ENCODE measurements around the gene SH3BP4. TPM values are rescaled to one million over a fixed set of nuclear protein-coding genes. Genes with fewer than 3 reads are reported as not detected.
A peak's percentile ranks its signal among the peaks of the same experiment; 100 is the strongest.

Gene SH3BP4
- total RNA-seq, 1 donor from 2014 or later = 45.7 TPM

DNA sequence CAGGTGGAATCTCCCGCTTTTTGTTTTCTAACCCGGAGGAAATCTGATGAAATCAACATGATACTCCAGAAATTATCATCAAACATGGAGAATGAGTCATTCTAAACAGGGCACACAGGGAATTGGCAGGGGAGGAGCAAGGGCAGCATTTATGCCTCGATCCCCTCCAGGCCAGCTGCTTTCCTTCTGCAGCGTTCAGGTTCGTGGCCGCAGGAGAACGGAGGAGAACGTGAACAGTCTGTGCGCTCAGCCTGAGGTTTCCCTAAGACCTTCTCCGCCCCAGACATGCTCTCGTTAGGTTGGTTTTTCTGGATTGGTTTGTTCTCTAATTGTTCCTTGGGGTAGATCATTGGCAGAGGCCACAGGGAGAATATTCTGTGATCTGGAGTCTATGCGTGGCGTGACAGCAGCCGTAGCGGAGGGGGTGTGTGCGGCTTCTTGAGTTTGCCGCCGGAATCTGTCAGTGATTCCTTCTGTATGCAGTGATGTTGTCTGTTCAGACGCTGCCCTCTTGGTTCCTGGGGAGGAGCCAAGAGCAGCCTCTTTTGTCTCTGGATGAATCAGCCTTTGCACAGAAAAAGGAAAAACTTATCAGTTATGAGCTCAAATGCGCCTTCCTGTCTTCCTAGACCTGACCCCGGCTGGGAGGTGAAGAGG is 75.9 kb downstream of the SH3BP4 start:
- Mint-ChIP-seq H3K27ac (peak overlapping the region; percentile 69), H3K9me3 (ENCODE audit: low read depth) (no peaks in the 10 kb centered on the region), H3K36me3 (ENCODE audit: insufficient read depth) (peaks cover 8% of the 10 kb centered on the region), H3K4me1 (ENCODE audit: low read depth) (peaks cover 37% of the 10 kb centered on the region), H3K27me3 (no peaks in the 10 kb centered on the region), H3K4me3 (ENCODE audit: low read depth) (no peak overlapping the region)
- TF ChIP-seq CTCF (IDR thresholded peaks at IDR 0.05; ENCODE audit: unreplicated experiment) = no peak
- DNase-seq (ENCODE audit: low spot score, unreplicated experiment) = no peak

- Mint-ChIP-seq H3K9me3 (ENCODE audit: low read depth) (no peaks in the 10 kb centered on the region), H3K27me3 (no peaks in the 10 kb centered on the region), H3K4me1 (ENCODE audit: low read depth) (peaks cover 37% of the 10 kb centered on the region), H3K36me3 (ENCODE audit: insufficient read depth) (peaks cover 8% of the 10 kb centered on the region), H3K4me3 (ENCODE audit: low read depth) (no peak overlapping the region), H3K27ac (no peak overlapping the region)
- DNase-seq (ENCODE audit: low spot score, unreplicated experiment) = no peak
- TF ChIP-seq CTCF (IDR thresholded peaks at IDR 0.05; ENCODE audit: unreplicated experiment) = no peak
Observed at GRCh38 chr2:235028646-235029045, 76.8 kb downstream of the SH3BP4 start.

- peaks cover 36% of the 10 kb centered on the region for H3K4me1 Mint-ChIP-seq (ENCODE audit: low read depth)
- no peaks in the 10 kb centered on the region for H3K27me3 Mint-ChIP-seq
- no peak overlapping the region for H3K4me3 Mint-ChIP-seq (ENCODE audit: low read depth)
- H3K36me3 Mint-ChIP-seq (ENCODE audit: insufficient read depth) = peaks cover 8% of the 10 kb centered on the region
- no peaks in the 10 kb centered on the region for H3K9me3 Mint-ChIP-seq (ENCODE audit: low read depth)
- no peak for TF ChIP-seq CTCF (IDR thresholded peaks at IDR 0.05; ENCODE audit: unreplicated experiment)
- DNase-seq (ENCODE audit: low spot score, unreplicated experiment) = no peak
- H3K27ac Mint-ChIP-seq = no peak overlapping the region
Observed at GRCh38 chr2:235029054-235029453, 77.2 kb downstream of the SH3BP4 start.

- Mint-ChIP-seq H3K4me3 (ENCODE audit: low read depth) (no peak overlapping the region), H3K27me3 (no peaks in the 10 kb centered on the region), H3K4me1 (ENCODE audit: low read depth) (peaks cover 25% of the 10 kb centered on the region), H3K9me3 (ENCODE audit: low read depth) (no peaks in the 10 kb centered on the region), H3K36me3 (ENCODE audit: insufficient read depth) (peaks cover 9% of the 10 kb centered on the region), H3K27ac (no peak overlapping the region)
- DNase-seq (ENCODE audit: low spot score, unreplicated experiment) = no peak
- no peak for TF ChIP-seq CTCF (IDR thresholded peaks at IDR 0.05; ENCODE audit: unreplicated experiment)
Observed at GRCh38 chr2:235030126-235030525, 78.3 kb downstream of the SH3BP4 start.

GRCh38 chr2:235030936-235031335 is 79.1 kb downstream of the SH3BP4 start:
- Mint-ChIP-seq H3K36me3 (ENCODE audit: insufficient read depth) (peaks cover 15% of the 10 kb centered on the region), H3K4me1 (ENCODE audit: low read depth) (peaks cover 19% of the 10 kb centered on the region), H3K27ac (no peak overlapping the region), H3K4me3 (ENCODE audit: low read depth) (no peak overlapping the region), H3K27me3 (no peaks in the 10 kb centered on the region), H3K9me3 (ENCODE audit: low read depth) (no peaks in the 10 kb centered on the region)
- DNase-seq (ENCODE audit: low spot score, unreplicated experiment) = no peak
- TF ChIP-seq CTCF (IDR thresholded peaks at IDR 0.05; ENCODE audit: unreplicated experiment) = no peak

Data from progenitor cell of endocrine pancreas (in vitro differentiated cells).